K562 (cell line): Measurements from ENCODE around the gene NBEA. TPM values are rescaled to one million over a fixed set of nuclear protein-coding genes. Genes with fewer than 3 reads are reported as not detected.

Experiments
- ATF6 ChIP-seq: sonication (generic); formaldehyde crosslinking; IDR thresholded peaks from 2 replicates; pipeline ENCODE4 v1.4.0; 2020; ENCODE audit warnings: mild to moderate bottlenecking, missing genetic modification reagents
- CUX1 ChIP-seq: fragments of 200-800 bp; sonication (Bioruptor generic); IDR thresholded peaks from 2 replicates; pipeline ENCODE4 v1.6.1; 2016; ENCODE audit warnings: missing genetic modification characterization, missing compliant biosample characterization
- ETV1 ChIP-seq: fragments of 450-650 bp; conservative IDR thresholded peaks from 2 replicates; pipeline ENCODE4 v1.6.1; 2016; ENCODE audit warnings: missing genetic modification characterization, control low read depth, low read depth, missing compliant biosample characterization
- FOXP4 ChIP-seq: sonication (generic); formaldehyde crosslinking; IDR thresholded peaks from 2 replicates; pipeline ENCODE4 v1.8.0; 2022; ENCODE audit warnings: mild to moderate bottlenecking, missing genetic modification reagents, borderline replicate concordance
- NFYB ChIP-seq: IDR thresholded peaks from 2 replicates; pipeline ENCODE4 v1.6.1; 2011; ENCODE audit warnings: mild to moderate bottlenecking, moderate library complexity; ENCODE audit not compliant: insufficient read length; ENCODE audit errors: extremely low read depth
- PPARD ChIP-seq: fragments of 250-450 bp; sonication (Bioruptor Pico); IDR thresholded peaks from 2 replicates; pipeline ENCODE4 v1.8.0; 2022; ENCODE audit warnings: inconsistent platforms, mild to moderate bottlenecking, moderate library complexity
- RBM34 ChIP-seq: fragments of 200-400 bp; formaldehyde crosslinking; IDR thresholded peaks from 2 replicates; pipeline ENCODE4 v1.6.1; 2018; ENCODE audit warnings: low read length, borderline replicate concordance; ENCODE audit not compliant: insufficient read depth
- SMARCC2 ChIP-seq: fragments of 450-650 bp; IDR thresholded peaks from 2 replicates; pipeline ENCODE4 v1.6.1; 2017; ENCODE audit warnings: antibody characterized with exemption, moderate library complexity, mild to moderate bottlenecking, low read depth
- THAP7 ChIP-seq: fragments of 250-450 bp; sonication (Bioruptor Pico); IDR thresholded peaks from 2 replicates; pipeline ENCODE4 v1.5.0; 2021
- ZNF277 ChIP-seq: fragments of 250-450 bp; sonication (Bioruptor Pico); IDR thresholded peaks from 2 replicates; pipeline ENCODE4 v1.8.0; 2022; ENCODE audit warnings: inconsistent platforms, mild to moderate bottlenecking, moderate library complexity, borderline replicate concordance
- ZNF507 ChIP-seq: conservative IDR thresholded peaks from 2 replicates; pipeline ENCODE4 v1.6.1; 2017; ENCODE audit warnings: missing genetic modification characterization, missing compliant biosample characterization
- ZNF830 ChIP-seq: fragments of 250-450 bp; sonication (Bioruptor Pico); IDR thresholded peaks from 2 replicates; pipeline ENCODE4 v1.5.0; 2021; ENCODE audit warnings: mild to moderate bottlenecking
- polyA plus RNA-seq, 8 experiments: library from polyadenylated mRNA; depleted of rRNA in 4 of 8; stranded (reverse) in 5 of 8; unstranded in 3 of 8; fragments of >200 nt; fragmentation: Nextera tagmentation in 2 of 8; fragmentation: Illumina TruSeq in 1 of 8; extraction: Ambion mirVana in 2 of 8; extraction: Trizol in 1 of 8; gene quantifications; 2 replicates each; pipeline versions ENCODE4 v1.2.1 to v1.2.3, GENCODE V29; 2011 to 2014; ENCODE audit warnings: inconsistent platforms in 1 of 8, missing spikeins in 1 of 8
- total RNA-seq, 7 experiments: library from RNA; depleted of rRNA in 6 of 7; stranded (reverse); fragments of >200 nt in 6 of 7; fragmentation: Illumina TruSeq in 2 of 7; extraction: Trizol in 2 of 7; gene quantifications; 2 replicates each; pipeline versions ENCODE4 v1.2.1 to v1.2.3, GENCODE V29; 2011 to 2021; ENCODE audit warnings: low replicate concordance in 1 of 7

The NBEA gene
- total and polyA plus RNA-seq, 9 of the 15 experiments (the other 6 are each of a cell fraction or from before 2014, with no cell fraction given) = 0.03 to 0.94 (median 0.05) TPM; not detected in 2

- TF ChIP-seq ZNF277 (CRISPR knock-in tag) (no peak), RBM34 (no peak), ZNF830 (CRISPR knock-in tag) (no peak), THAP7 (CRISPR knock-in tag) (no peak), ZNF507 (tag) (no peak), ATF6 (CRISPR knock-in tag) (no peak), CUX1 (CRISPR knock-in tag) (no peak), PPARD (no peak), FOXP4 (CRISPR knock-in tag) (no peak), SMARCC2 (no peak), NFYB (no peak), ETV1 (tag) (0 out of 2 replicates have a peak, but pooled peaks have one; percentile 15)
These were observed 778.9 kb downstream of the NBEA start (continued) for GRCh38 chr13:35720690-35721554.
